Raji (cell line): ENCODE results near the gene SLC44A3.

Experiments used
- POLR2A ChIP-seq: IDR thresholded peaks from 2 replicates; pipeline ENCODE4 v1.6.1; 2011; ENCODE audit warnings: low read depth, low read length, control low read depth; ENCODE audit not compliant: insufficient read depth

SLC44A3 gene

DNA sequence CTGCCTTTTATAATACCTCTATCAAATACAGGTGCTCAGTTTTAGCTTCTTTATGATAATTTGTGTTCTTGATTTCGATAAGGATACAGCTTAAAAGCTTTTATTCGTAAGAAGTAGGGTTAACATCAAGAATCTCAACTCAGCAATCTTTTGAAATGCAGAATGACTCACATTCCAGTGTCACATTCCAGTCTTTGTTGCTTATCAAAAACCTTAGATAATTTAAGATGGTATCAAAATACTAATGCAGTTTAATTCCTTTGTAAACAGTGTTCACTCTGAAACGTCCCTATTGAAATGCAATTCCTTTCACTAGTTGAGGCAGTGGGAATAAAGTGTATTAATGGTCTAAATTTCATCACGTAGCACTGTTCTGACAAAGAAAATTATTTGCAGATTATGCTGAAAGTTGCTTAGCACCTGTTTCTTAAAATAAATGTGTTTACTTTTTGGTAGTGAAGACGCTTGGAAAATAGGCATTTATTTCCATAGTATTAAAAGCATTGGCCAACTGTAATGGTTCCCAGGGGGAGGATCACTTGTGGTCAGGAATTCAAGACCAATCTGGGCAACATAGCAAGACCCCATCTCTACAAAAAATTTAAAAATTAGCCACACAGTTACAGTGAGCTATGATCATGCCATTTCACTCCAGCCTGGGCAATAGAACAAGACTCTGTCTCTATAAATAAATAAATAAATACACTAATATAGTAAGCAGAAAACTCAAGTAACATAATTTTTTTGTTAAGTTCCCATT lies 116.9 kb downstream of the SLC44A3 start:
- no peak for TF ChIP-seq POLR2A

DNA sequence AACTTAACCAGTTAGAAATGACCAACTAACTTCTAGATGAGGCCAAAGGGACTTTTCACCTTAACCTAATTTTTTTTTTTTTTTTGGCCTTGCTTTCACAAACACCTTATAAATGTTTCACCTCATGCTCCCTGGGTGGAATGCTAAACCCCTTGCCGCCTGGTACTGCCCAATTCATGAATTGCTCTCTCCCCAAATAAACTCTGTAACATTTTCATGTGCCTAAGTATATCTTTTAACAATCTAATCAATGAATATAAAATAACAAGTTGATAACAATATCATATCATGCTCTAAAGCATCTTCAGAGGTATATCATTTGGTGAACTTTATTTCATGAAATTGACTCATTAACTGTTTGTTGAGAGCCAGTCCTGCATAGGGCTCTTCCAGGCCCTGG lies 117.7 kb downstream of the SLC44A3 start:
- TF ChIP-seq POLR2A = no peak

DNA sequence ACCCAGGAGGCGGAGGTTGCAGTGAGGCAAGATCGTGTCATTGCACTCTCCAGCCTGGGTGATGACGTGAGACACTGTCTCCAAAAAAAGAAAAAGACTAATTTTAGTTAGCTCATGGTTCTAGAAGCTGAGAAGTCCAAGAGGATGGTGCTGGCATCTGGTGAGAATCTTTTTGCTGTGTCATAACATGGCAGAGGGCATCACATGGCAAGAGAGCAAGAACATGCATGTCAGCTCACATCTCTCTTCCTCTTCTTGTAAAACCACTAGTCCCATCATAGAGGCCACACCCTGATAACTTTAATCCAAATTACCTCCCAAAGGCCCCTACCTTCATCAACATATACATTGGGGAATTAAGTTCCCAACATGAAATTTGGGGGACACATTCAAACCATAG lies 120.6 kb downstream of the SLC44A3 start:
- TF ChIP-seq POLR2A = no peak

DNA sequence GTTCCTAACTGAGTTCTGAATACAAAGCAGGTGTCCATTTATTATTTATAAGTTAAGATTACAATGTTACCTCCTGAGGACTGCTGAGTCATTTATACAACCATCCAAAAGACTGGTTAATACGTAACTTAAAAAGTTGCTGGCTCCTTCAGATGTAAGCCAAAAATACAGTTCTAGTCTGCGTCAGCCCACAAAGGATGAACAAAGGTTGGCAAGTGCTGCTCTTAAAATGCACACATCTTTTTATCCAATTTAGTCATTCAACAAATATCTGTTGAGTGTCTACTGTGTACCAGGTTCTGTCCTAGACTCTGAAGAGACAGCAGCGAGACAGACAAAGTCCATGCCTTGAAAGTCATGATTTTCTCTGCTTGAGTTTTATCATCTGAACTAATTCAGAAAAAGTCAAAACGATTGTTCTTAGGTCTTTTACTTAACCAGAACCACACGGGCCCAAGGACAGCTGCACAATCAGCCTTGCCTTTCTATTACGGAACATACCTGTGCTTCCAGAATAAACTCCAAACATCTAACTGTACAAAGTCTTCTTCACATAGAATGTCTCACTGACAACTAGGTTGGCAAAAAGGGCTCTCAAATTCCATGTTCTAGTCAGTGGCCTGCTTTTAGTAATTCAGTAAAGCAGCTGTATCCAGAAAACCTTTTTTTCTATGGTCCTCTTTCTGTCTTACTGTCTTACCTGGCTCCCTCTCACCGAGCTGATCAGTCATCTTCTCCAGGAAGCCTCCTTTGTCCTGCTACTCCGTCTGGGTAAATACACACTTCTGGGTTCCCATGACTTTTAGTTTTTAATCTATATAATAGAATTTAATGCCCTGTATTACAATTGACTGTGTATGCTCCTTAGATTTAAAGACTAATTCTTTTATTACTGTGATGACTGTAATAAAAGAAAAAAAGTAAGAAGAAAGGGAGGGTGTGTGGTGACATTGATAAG lies 122.3 kb downstream of the SLC44A3 start:
- TF ChIP-seq POLR2A = no peak
